OCI-LY1 (cell line): ENCODE measurements around the gene PEBP1.

Source experiments
- EZH2 ChIP-seq: fragments of 200-600 bp; sonication (generic), shearing (Covaris generic); IDR thresholded peaks from 2 replicates; pipeline ENCODE4 v1.8.0; 2017; ENCODE audit warnings: borderline replicate concordance, mixed run types, mild to moderate bottlenecking, antibody characterized with exemption, low read length, moderate library complexity, mixed read lengths
- TF ChIP-seq, protein P1 (sequence below): fragments of 200-600 bp; sonication (generic), shearing (Covaris generic); IDR thresholded peaks from 2 replicates; pipeline ENCODE4 v1.5.1; 2017; ENCODE audit warnings: mild to moderate bottlenecking, antibody characterized with exemption, low read length, moderate library complexity, mixed read lengths

DNA sequence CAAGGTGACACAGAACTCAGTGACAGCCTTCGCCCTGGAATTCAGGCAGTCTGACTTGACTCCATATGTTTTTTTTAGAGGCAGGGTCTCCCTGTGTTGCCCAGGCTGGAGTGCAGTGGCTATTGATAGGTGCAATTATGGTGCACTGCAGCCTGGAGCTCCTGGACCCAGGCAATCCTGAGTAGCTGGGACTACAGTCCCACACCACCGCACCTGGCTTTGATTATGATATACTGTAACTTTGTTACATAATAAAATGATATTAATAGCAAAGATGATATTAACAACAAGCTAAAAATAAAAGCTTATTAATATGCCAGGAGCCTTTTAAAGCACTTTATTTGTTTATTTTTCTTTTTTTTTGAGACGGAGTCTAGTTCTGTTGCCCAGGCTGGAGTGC is 41.9 kb upstream of the PEBP1 start:
- no peak for TF ChIP-seq EZH2
- TF ChIP-seq, protein P1, sequence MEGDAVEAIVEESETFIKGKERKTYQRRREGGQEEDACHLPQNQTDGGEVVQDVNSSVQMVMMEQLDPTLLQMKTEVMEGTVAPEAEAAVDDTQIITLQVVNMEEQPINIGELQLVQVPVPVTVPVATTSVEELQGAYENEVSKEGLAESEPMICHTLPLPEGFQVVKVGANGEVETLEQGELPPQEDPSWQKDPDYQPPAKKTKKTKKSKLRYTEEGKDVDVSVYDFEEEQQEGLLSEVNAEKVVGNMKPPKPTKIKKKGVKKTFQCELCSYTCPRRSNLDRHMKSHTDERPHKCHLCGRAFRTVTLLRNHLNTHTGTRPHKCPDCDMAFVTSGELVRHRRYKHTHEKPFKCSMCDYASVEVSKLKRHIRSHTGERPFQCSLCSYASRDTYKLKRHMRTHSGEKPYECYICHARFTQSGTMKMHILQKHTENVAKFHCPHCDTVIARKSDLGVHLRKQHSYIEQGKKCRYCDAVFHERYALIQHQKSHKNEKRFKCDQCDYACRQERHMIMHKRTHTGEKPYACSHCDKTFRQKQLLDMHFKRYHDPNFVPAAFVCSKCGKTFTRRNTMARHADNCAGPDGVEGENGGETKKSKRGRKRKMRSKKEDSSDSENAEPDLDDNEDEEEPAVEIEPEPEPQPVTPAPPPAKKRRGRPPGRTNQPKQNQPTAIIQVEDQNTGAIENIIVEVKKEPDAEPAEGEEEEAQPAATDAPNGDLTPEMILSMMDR: no peak
